ENCODE measurements around the gene MYORG. TPM values are rescaled to one million over a fixed set of nuclear protein-coding genes. Genes with fewer than 3 reads are reported as not detected.

Gene MYORG
- total and polyA plus RNA-seq, 10 of the 15 experiments (the other 5 are each of a cell fraction or from before 2014, with no cell fraction given): 0.05 to 0.36 (median 0.10) TPM; not detected in 1

GRCh38 chr9:34382879-34383278 is 6.2 kb upstream of the MYORG start:
- in situ Hi-C loops (cut with MboI): no loop called here
- ChIA-PET SMC1A (ENCODE audit: uncharacterized antibody, unreplicated experiment) (no interaction called here), CTCF (no interaction called here)
- no peak for TF ChIP-seq CHD1 (IDR thresholded peaks at IDR 0.05; ENCODE audit: low read depth, low read length)
- no peak for TF ChIP-seq SUPT20H (IDR thresholded peaks at IDR 0.05; ENCODE audit: borderline replicate concordance, control insufficient read depth, low read depth, low read length)
- no peak for TF ChIP-seq SIX5 (IDR thresholded peaks at IDR 0.05; ENCODE audit: low read depth, low read length, severe bottlenecking)
- no peak for TF ChIP-seq ESRRA (IDR thresholded peaks at IDR 0.05; ENCODE audit: low read length)
- no peak for TF ChIP-seq RFX5 (IDR thresholded peaks at IDR 0.05; ENCODE audit: low read depth, low read length)
- no peak for TF ChIP-seq EZH2 (IDR thresholded peaks at IDR 0.05; ENCODE audit: borderline replicate concordance, control insufficient read depth, low read depth, low read length)
- no peak for TF ChIP-seq RBBP5 (conservative IDR thresholded peaks at IDR 0.05)
- TF ChIP-seq NRF1 (conservative IDR thresholded peaks at IDR 0.05; ENCODE audit: low read depth, low read length): no peak
- no peak for TF ChIP-seq BCL11A (IDR thresholded peaks at IDR 0.05; ENCODE audit: low read depth, low read length)
- no peak for TF ChIP-seq NR2C2 (IDR thresholded peaks at IDR 0.05; ENCODE audit: borderline replicate concordance, control insufficient read depth, insufficient read length, low read depth)
- no peak for TF ChIP-seq JUND (IDR thresholded peaks at IDR 0.05; ENCODE audit: low read depth, low read length)
- TF ChIP-seq CEBPZ (IDR thresholded peaks at IDR 0.05; ENCODE audit: low read depth, low read length): no peak
- TF ChIP-seq CHD4 (IDR thresholded peaks at IDR 0.05): no peak
- no peak for TF ChIP-seq CUX1 (IDR thresholded peaks at IDR 0.05; ENCODE audit: insufficient replicate concordance, low read depth, low read length)
- TF ChIP-seq STAT3 (IDR thresholded peaks at IDR 0.05; ENCODE audit: low read depth, low read length): no peak
- no peak for TF ChIP-seq BCL3 (IDR thresholded peaks at IDR 0.05; ENCODE audit: borderline replicate concordance, insufficient read depth, low read depth, low read length, poor library complexity, severe bottlenecking)

More at GRCh38 chr9:34382879-34383278, 6.2 kb upstream of the MYORG start:
- H3K27me3 ChIP-seq (replicated peaks in 1 of 2; ENCODE audit: control insufficient read depth in 2 of 2, insufficient read depth in 2 of 2, low read length in 1 of 2): peaks cover 5 to 12% of the 10 kb centered on the region in 2 experiments
- POLR2A ChIA-PET: no interaction called here
- ATAC-seq: no peak
- no peaks in the 10 kb centered on the region for H3K36me3 ChIP-seq (ENCODE audit: control insufficient read depth in 2 of 2, insufficient read depth in 2 of 2, low read length in 1 of 2)
- no peaks in the 10 kb centered on the region for H3K79me2 ChIP-seq (ENCODE audit: control insufficient read depth, insufficient read depth, low read length)
- no peak overlapping the region for H3K4me3 ChIP-seq
- no peak overlapping the region for H3K27ac ChIP-seq (ENCODE audit: control insufficient read depth, insufficient read depth)
- intact Hi-C loops (cut with micrococcal nuclease; ENCODE audit: unreplicated experiment): no loop called here
- RAD21 ChIA-PET (ENCODE audit: unreplicated experiment): no interaction called here
- H4K20me1 ChIP-seq (ENCODE audit: control insufficient read depth, insufficient read depth): no peaks in the 10 kb centered on the region
- no peak for DNase-seq (ENCODE audit: low read depth, low spot score)
- no peak overlapping the region for H3K9ac ChIP-seq (ENCODE audit: control insufficient read depth, insufficient read depth, low read length)
- no peak overlapping the region for H3K4me2 ChIP-seq (ENCODE audit: control insufficient read depth, insufficient read depth)
- H3K4me1 ChIP-seq (ENCODE audit: control insufficient read depth, insufficient read depth, low read length): peaks cover 16% of the 10 kb centered on the region
- no peak overlapping the region for H2AFZ ChIP-seq (ENCODE audit: control insufficient read depth, low read depth, low read length)
- no peaks in the 10 kb centered on the region for H3K9me3 ChIP-seq (replicated peaks; ENCODE audit: control insufficient read depth, insufficient read depth, low read length)
- WGBS (ENCODE audit: insufficient coverage, insufficient replicate concordance, low lambda C conversion rate, missing lambda C conversion rate): 16% methylated on average over 3 of the region's 3 CpGs
- no TSS peak for BruUV-seq (replicated peaks)
- no peak for FAIRE-seq

Measured in GM12878 (cell line).